CD14-positive monocyte (primary cell): ENCODE results near the gene BACH2. TPM values are rescaled to one million over a fixed set of nuclear protein-coding genes. Genes with fewer than 3 reads are reported as not detected.

ENCODE experiments used
- DNase-seq, 3 donors: peaks; one replicate each; pipeline ENCODE4 v3.0.0-alpha.2; 2011 to 2022
- H2AFZ ChIP-seq: 2 replicates; pipeline ENCODE4 v1.6.0; 2012; ENCODE audit warnings: mild to moderate bottlenecking, low read depth, low read length, inconsistent platforms; ENCODE audit not compliant: insufficient read depth, poor library complexity, severe bottlenecking
- H3K27ac ChIP-seq, 2 donors: 1 replicate in 1 of 2; 2 replicates in 1 of 2; pipeline ENCODE4 v1.5.1; 2012 to 2013; ENCODE audit warnings: low read length in 2 of 2, control low read depth in 1 of 2, inconsistent platforms in 1 of 2, low read depth in 1 of 2, mild to moderate bottlenecking in 1 of 2
- H3K27me3 ChIP-seq, 2 donors: one replicate each; pipeline versions ENCODE4 v1.6.0 to v1.6.1; 2011 to 2013; ENCODE audit warnings: low read length in 2 of 2; ENCODE audit not compliant: control insufficient read depth in 2 of 2, insufficient read depth in 2 of 2
- H3K36me3 ChIP-seq, 2 donors: replicated peaks in 1 of 2; 1 replicate in 1 of 2; 2 replicates in 1 of 2; pipeline versions ENCODE4 v1.5.1 to v1.6.1; 2012 to 2013; ENCODE audit warnings: low read length in 2 of 2, control low read depth in 1 of 2, inconsistent platforms in 1 of 2, mild to moderate bottlenecking in 1 of 2; ENCODE audit not compliant: insufficient read depth in 2 of 2, control insufficient read depth in 1 of 2
- H3K4me1 ChIP-seq, 2 donors: 1 replicate in 1 of 2; 2 replicates in 1 of 2; pipeline versions ENCODE4 v1.5.1 to v1.6.1; 2012 to 2013; ENCODE audit warnings: low read length in 2 of 2, control low read depth in 1 of 2, inconsistent platforms in 1 of 2, mild to moderate bottlenecking in 1 of 2, moderate library complexity in 1 of 2; ENCODE audit not compliant: insufficient read depth in 2 of 2, control insufficient read depth in 1 of 2
- H3K4me2 ChIP-seq: replicated peaks from 2 replicates; pipeline ENCODE3; 2012; ENCODE audit warnings: low read length, moderate library complexity, mild to moderate bottlenecking; ENCODE audit not compliant: poor library complexity, severe bottlenecking; ENCODE audit errors: extremely low read depth
- H3K4me3 ChIP-seq, 3 experiments: fragments of 200-600 bp in 1 of 3; sonication (generic) in 1 of 3; replicated peaks in 1 of 3; 1 replicate in 2 of 3; 2 replicates in 1 of 3; pipeline ENCODE4 v1.5.1; 2011 to 2013; ENCODE audit warnings: low read length in 3 of 3, mild to moderate bottlenecking in 3 of 3, control low read depth in 2 of 3, low read depth in 2 of 3, inconsistent platforms in 1 of 3, moderate library complexity in 1 of 3
- H3K79me2 ChIP-seq: 2 replicates; pipeline ENCODE4 v1.6.0; 2012; ENCODE audit warnings: mild to moderate bottlenecking, control low read depth, inconsistent platforms, low read length, moderate library complexity; ENCODE audit not compliant: insufficient read depth
- H3K9ac ChIP-seq: 2 replicates; pipeline ENCODE4 v1.6.0; 2017; ENCODE audit warnings: low read length, mild to moderate bottlenecking; ENCODE audit not compliant: insufficient read depth, poor library complexity, severe bottlenecking
- H3K9me3 ChIP-seq, 2 donors: replicated peaks in 1 of 2; 1 replicate in 1 of 2; 2 replicates in 1 of 2; pipeline versions ENCODE4 v1.5.1 to v1.6.1; 2012 to 2013; ENCODE audit warnings: low read length in 2 of 2, control low read depth in 1 of 2; ENCODE audit not compliant: control insufficient read depth in 1 of 2, insufficient read depth in 1 of 2
- H4K20me1 ChIP-seq: 2 replicates; pipeline ENCODE4 v1.6.0; 2012; ENCODE audit warnings: mild to moderate bottlenecking, low read length, control low read depth, moderate library complexity; ENCODE audit not compliant: insufficient read depth
- H3K27ac Mint-ChIP-seq, 7 donors: one replicate each; pipeline ENCODE4 v1.8.0; 2020; ENCODE audit warnings: mild to moderate bottlenecking in 7 of 7, mixed read lengths in 7 of 7, moderate library complexity in 6 of 7, inconsistent platforms in 2 of 7
- H3K27me3 Mint-ChIP-seq, 3 donors: one replicate each; pipeline ENCODE4 v1.8.0; 2021 to 2022; ENCODE audit warnings: low read depth in 3 of 3, mild to moderate bottlenecking in 3 of 3, mixed read lengths in 3 of 3, moderate library complexity in 3 of 3, inconsistent platforms in 1 of 3
- H3K36me3 Mint-ChIP-seq, 2 donors: one replicate each; pipeline ENCODE4 v1.8.0; 2020; ENCODE audit warnings: mixed read lengths in 2 of 2, inconsistent platforms in 1 of 2, mild to moderate bottlenecking in 1 of 2
- H3K4me1 Mint-ChIP-seq: one replicate; pipeline ENCODE4 v1.8.0; 2020; ENCODE audit warnings: mild to moderate bottlenecking, mixed read lengths
- H3K4me3 Mint-ChIP-seq, 2 donors: one replicate each; pipeline ENCODE4 v1.8.0; 2020; ENCODE audit warnings: mild to moderate bottlenecking in 2 of 2, mixed read lengths in 2 of 2, moderate library complexity in 1 of 2
- H3K9me3 Mint-ChIP-seq, 7 donors: one replicate each; pipeline ENCODE4 v1.8.0; 2020 to 2022; ENCODE audit warnings: mixed read lengths in 7 of 7, mild to moderate bottlenecking in 6 of 7, moderate library complexity in 6 of 7, inconsistent platforms in 2 of 7
- WGBS: methylation state at CpG from one replicate; pipeline ENCODE4 v1.1.5; 2013; ENCODE audit warnings: missing lambda C conversion rate; ENCODE audit not compliant: insufficient coverage; 5-methylcytosine and 5-hydroxymethylcytosine counted together
- intact Hi-C, 2 donors: fragments of 100-400 bp; cut with micrococcal nuclease; formaldehyde crosslinking; loops; one replicate each; pipeline versions ENCODE4 v1.15.0 to v1.15.1; 2023
- polyA plus RNA-seq, 3 donors: library from polyadenylated mRNA; depleted of rRNA in 1 of 3; unstranded in 2 of 3; stranded (reverse) in 1 of 3; fragments of 300-500 nt in 2 of 3; fragments of >200 nt in 1 of 3; fragmentation: Illumina TruSeq in 2 of 3; gene quantifications; 1 replicate in 2 of 3; 2 replicates in 1 of 3; pipeline ENCODE4 v1.2.3, GENCODE V29; 2012 to 2021
- TF ChIP-seq, protein P1 (sequence below): fragments of 200-600 bp; IDR thresholded peaks from one replicate; pipeline ENCODE4 v1.8.0; 2022; ENCODE audit warnings: antibody characterized with exemption, mild to moderate bottlenecking

The BACH2 gene
- polyA plus RNA-seq, 3 donors: 0.04 to 0.09 (median 0.05) TPM

DNA sequence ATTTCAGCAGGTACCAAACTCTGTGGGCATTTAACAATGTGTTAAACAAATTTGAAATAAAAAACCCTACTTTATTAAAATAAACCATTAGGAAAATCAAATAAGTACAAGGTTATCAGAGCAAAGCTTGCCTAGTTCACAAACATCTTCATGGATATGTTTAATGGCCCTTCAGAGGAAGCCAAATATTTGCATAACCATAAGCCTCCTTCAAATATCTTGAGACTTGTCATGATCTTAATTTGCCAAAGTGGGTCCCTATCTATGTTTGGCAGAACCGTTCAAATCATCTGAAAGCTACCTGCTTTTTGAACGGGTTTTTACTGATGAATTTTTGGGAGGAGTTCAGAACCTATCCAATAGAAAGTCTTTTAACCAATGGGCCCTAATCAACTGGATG lies 176.3 kb downstream of the BACH2 start:
- H3K9me3 ChIP-seq: no peaks in the 10 kb centered on the region
- H3K36me3 ChIP-seq: no peaks in the 10 kb centered on the region
- no peaks in the 10 kb centered on the region for H3K4me1 ChIP-seq
- Mint-ChIP-seq H3K4me3 (no peak overlapping the region), H3K27ac (no peak overlapping the region), H3K4me1 (peaks cover 2% of the 10 kb centered on the region), H3K27me3 (peaks cover 0 to 1% (median 0%) of the 10 kb centered on the region in 3 donors), H3K36me3 (no peaks in the 10 kb centered on the region), H3K9me3 (peaks cover 0 to 4% (median 0%) of the 10 kb centered on the region in 7 donors)
- H3K27me3 ChIP-seq: no peaks in the 10 kb centered on the region
- H2AFZ ChIP-seq: no peak overlapping the region
- no CpG with 5 or more reads among the region's 2 CpGs for whole genome bisulfite sequencing
- H4K20me1 ChIP-seq: no peaks in the 10 kb centered on the region
- no peak overlapping the region for H3K9ac ChIP-seq
- intact Hi-C loops: no loop called here
- TF ChIP-seq, protein P1, sequence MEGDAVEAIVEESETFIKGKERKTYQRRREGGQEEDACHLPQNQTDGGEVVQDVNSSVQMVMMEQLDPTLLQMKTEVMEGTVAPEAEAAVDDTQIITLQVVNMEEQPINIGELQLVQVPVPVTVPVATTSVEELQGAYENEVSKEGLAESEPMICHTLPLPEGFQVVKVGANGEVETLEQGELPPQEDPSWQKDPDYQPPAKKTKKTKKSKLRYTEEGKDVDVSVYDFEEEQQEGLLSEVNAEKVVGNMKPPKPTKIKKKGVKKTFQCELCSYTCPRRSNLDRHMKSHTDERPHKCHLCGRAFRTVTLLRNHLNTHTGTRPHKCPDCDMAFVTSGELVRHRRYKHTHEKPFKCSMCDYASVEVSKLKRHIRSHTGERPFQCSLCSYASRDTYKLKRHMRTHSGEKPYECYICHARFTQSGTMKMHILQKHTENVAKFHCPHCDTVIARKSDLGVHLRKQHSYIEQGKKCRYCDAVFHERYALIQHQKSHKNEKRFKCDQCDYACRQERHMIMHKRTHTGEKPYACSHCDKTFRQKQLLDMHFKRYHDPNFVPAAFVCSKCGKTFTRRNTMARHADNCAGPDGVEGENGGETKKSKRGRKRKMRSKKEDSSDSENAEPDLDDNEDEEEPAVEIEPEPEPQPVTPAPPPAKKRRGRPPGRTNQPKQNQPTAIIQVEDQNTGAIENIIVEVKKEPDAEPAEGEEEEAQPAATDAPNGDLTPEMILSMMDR: no peak
- no peak overlapping the region for H3K4me3 ChIP-seq
- H3K27ac ChIP-seq: no peak overlapping the region
- no peaks in the 10 kb centered on the region for H3K79me2 ChIP-seq
- H3K4me2 ChIP-seq: no peak overlapping the region
- DNase-seq: no peak

DNA sequence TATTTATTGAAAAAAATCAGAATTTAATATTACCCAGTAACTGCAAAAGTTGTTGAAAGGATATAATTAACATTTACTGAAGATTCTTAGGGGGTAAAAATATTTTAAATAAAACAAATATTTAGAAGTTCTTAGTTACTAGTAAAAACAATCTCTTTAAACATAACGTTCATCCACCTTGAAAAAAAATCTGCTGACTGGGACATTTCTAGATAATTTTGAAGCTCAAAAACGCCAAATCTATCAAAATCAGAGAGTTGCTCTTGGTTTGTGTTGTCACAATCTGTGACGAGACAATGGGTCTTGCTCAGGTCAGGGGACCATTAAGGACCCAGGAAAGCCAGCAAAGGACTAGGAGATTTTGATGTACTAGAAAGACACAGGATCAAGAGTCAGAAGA lies 177.0 kb downstream of the BACH2 start:
- Histone ChIP-seq H3K79me2 (no peaks in the 10 kb centered on the region), H3K36me3 (no peaks in the 10 kb centered on the region), H3K9ac (no peak overlapping the region), H3K4me3 (no peak overlapping the region), H3K4me2 (no peak overlapping the region), H3K27me3 (no peaks in the 10 kb centered on the region), H4K20me1 (no peaks in the 10 kb centered on the region), H3K9me3 (no peaks in the 10 kb centered on the region), H3K4me1 (no peaks in the 10 kb centered on the region), H2AFZ (no peak overlapping the region), H3K27ac (no peak overlapping the region)
- intact Hi-C loops: no loop called here
- WGBS: 100% methylated on average over 2 of the region's 3 CpGs
- Mint-ChIP-seq H3K27me3 (peaks cover 0 to 1% (median 0%) of the 10 kb centered on the region in 3 donors), H3K9me3 (peaks cover 0 to 9% (median 2%) of the 10 kb centered on the region in 7 donors), H3K36me3 (no peaks in the 10 kb centered on the region), H3K4me3 (no peak overlapping the region), H3K4me1 (no peaks in the 10 kb centered on the region), H3K27ac (no peak overlapping the region)
- TF ChIP-seq, protein P1: no peak
- no peak for DNase-seq
